HCT116 (cell line): Measurements from ENCODE around the gene SVBP. TPM values are rescaled to one million over a fixed set of nuclear protein-coding genes. Genes with fewer than 3 reads are reported as not detected.

Experiments used
- ATAC-seq: fragments of 200-7000 bp; cut with Tn5 transposase; 2 replicates; pipeline ENCODE4 v1.9.1; 2020; ENCODE audit warnings: mild to moderate bottlenecking, moderate library complexity
- BruUV-seq: library from RNA; stranded (reverse); fragments of 400-500 nt; replicated peaks from 2 replicates; lab custom pipeline; 2021; lab: Mats Ljungman, UMichigan
- CTCF ChIA-PET: fragments of 300-600 bp; sonication (Branson Sonifier 250); formaldehyde crosslinking; loops from one replicate; lab custom pipeline; 2021; ENCODE audit warnings: antibody characterized with exemption; lab: Charles Lee
- POLR2A ChIA-PET: fragments of 300-600, 350-600 bp; sonication (Branson Sonifier 250); formaldehyde crosslinking; loops from one replicate; lab custom pipeline; 2021; ENCODE audit warnings: antibody characterized with exemption; lab: Charles Lee
- RAD21 ChIA-PET, 2 experiments: fragments of 300-600 bp; sonication (Branson Sonifier 250); formaldehyde crosslinking; loops; one replicate each; lab custom pipeline; 2023; ENCODE audit warnings: low total read pairs in 2 of 2; ENCODE audit not compliant: uncharacterized antibody in 2 of 2, unreplicated experiment in 2 of 2, low non-redundant PET in 1 of 2; lab: Charles Lee
- DNase-seq: peaks from one replicate; pipeline ENCODE4 v3.0.0-alpha.2; 2010; ENCODE audit warnings: low read depth, low spot score
- H2AFZ ChIP-seq: fragments of 200-600 bp; shearing (Covaris generic), sonication (generic); 2 replicates; pipeline ENCODE4 v1.6.1; 2017; ENCODE audit warnings: low read depth, mixed run types, mixed read lengths, antibody characterized with exemption, low read length; ENCODE audit not compliant: poor library complexity, severe bottlenecking
- H3K27ac ChIP-seq: 2 replicates; pipeline ENCODE4 v1.5.1; 2012; ENCODE audit warnings: low read depth, low read length
- H3K27me3 ChIP-seq: fragments of 200-600 bp; sonication (generic); 2 replicates; pipeline ENCODE4 v1.6.1; 2016; ENCODE audit warnings: mixed run types, low read length, mixed read lengths; ENCODE audit not compliant: insufficient read depth
- H3K36me3 ChIP-seq, 2 experiments: fragments of 200-500 bp in 1 of 2; fragments of 200-600 bp in 1 of 2; sonication (Bioruptor generic) in 1 of 2; sonication (generic) in 1 of 2; 2 replicates each; pipeline versions ENCODE4 v1.5.1 to v1.6.1; 2014 to 2016; ENCODE audit warnings: low read length in 2 of 2, inconsistent platforms in 1 of 2, mixed read lengths in 1 of 2, mixed run types in 1 of 2; ENCODE audit not compliant: insufficient read depth in 2 of 2, control insufficient read depth in 1 of 2
- H3K4me1 ChIP-seq, 2 experiments: fragments of 200-600 bp in 1 of 2; sonication (generic) in 1 of 2; 2 replicates each; pipeline versions ENCODE4 v1.5.1 to v1.6.1; 2012 to 2017; ENCODE audit warnings: low read length in 2 of 2, inconsistent platforms in 1 of 2, mild to moderate bottlenecking in 1 of 2, mixed read lengths in 1 of 2, mixed run types in 1 of 2, moderate library complexity in 1 of 2; ENCODE audit not compliant: insufficient read depth in 2 of 2, control insufficient read depth in 1 of 2
- H3K4me2 ChIP-seq: fragments of 200-600 bp; sonication (generic); 2 replicates; pipeline ENCODE4 v1.6.1; 2017; ENCODE audit warnings: mixed run types, low read length, mixed read lengths
- H3K4me3 ChIP-seq, 2 experiments: fragments of 200-600 bp in 1 of 2; sonication (generic) in 1 of 2; replicated peaks in 1 of 2; 2 replicates each; pipeline ENCODE4 v1.5.1; 2011 to 2016; ENCODE audit warnings: low read length in 2 of 2, control low read depth in 1 of 2, low read depth in 1 of 2, mild to moderate bottlenecking in 1 of 2, mixed read lengths in 1 of 2, mixed run types in 1 of 2
- H3K79me2 ChIP-seq: fragments of 200-600 bp; sonication (generic); 2 replicates; pipeline ENCODE4 v1.6.1; 2017; ENCODE audit warnings: mild to moderate bottlenecking, mixed run types, low read length, moderate library complexity, mixed read lengths; ENCODE audit not compliant: insufficient read depth
- H3K9ac ChIP-seq: fragments of 200-600 bp; sonication (generic); 2 replicates; pipeline ENCODE4 v1.6.1; 2016; ENCODE audit warnings: low read length, mixed read lengths
- H3K9me2 ChIP-seq: fragments of 200-600 bp; sonication (generic), shearing (Covaris generic); 2 replicates; pipeline ENCODE4 v1.6.1; 2017; ENCODE audit warnings: mixed run types, mild to moderate bottlenecking, moderate library complexity; ENCODE audit not compliant: insufficient read depth
- H3K9me3 ChIP-seq, 2 experiments: fragments of 200-500 bp in 1 of 2; fragments of 200-600 bp in 1 of 2; sonication (Bioruptor generic) in 1 of 2; sonication (generic) in 1 of 2; 2 replicates each; pipeline ENCODE4 v1.6.1; 2014 to 2017; ENCODE audit warnings: low read length in 2 of 2, mixed read lengths in 2 of 2, inconsistent platforms in 1 of 2, low read depth in 1 of 2, mild to moderate bottlenecking in 1 of 2, mixed run types in 1 of 2, moderate library complexity in 1 of 2; ENCODE audit not compliant: control insufficient read depth in 1 of 2, insufficient read depth in 1 of 2
- H4K20me1 ChIP-seq: fragments of 200-600 bp; sonication (generic), shearing (Covaris generic); 2 replicates; pipeline ENCODE4 v1.6.1; 2017; ENCODE audit warnings: mixed run types, mild to moderate bottlenecking, moderate library complexity; ENCODE audit not compliant: insufficient read depth
- ELF1 ChIP-seq: IDR thresholded peaks from 2 replicates; pipeline ENCODE4 v1.6.1; 2012; ENCODE audit warnings: low read depth, borderline replicate concordance
- SP1 ChIP-seq: IDR thresholded peaks from 2 replicates; pipeline ENCODE4 v1.6.1; 2012; ENCODE audit warnings: low read depth
- YY1 ChIP-seq: IDR thresholded peaks from 2 replicates; pipeline ENCODE4 v1.6.1; 2011; ENCODE audit warnings: low read length, low read depth, moderate library complexity, mild to moderate bottlenecking; ENCODE audit not compliant: insufficient replicate concordance; ENCODE audit errors: extremely low read depth
- ZBTB33 ChIP-seq: IDR thresholded peaks from 2 replicates; pipeline ENCODE4 v1.6.1; 2011; ENCODE audit warnings: mild to moderate bottlenecking, low read length, moderate library complexity; ENCODE audit not compliant: insufficient replicate concordance; ENCODE audit errors: extremely low read depth
- ZFX ChIP-seq: fragments of 450-650 bp; IDR thresholded peaks from 2 replicates; pipeline ENCODE4 v1.6.1; 2017
- intact Hi-C: fragments of 100-400 bp; cut with micrococcal nuclease; formaldehyde crosslinking; loops from 2 replicates; pipeline ENCODE4 v1.10.0; 2022
- total RNA-seq: library from RNA; stranded (reverse); gene quantifications from one replicate; pipeline ENCODE4 v1.2.1, GENCODE V29; 2021; ENCODE audit not compliant: unreplicated experiment
- TF ChIP-seq, protein P1 (sequence below): IDR thresholded peaks from 2 replicates; pipeline ENCODE4 v1.6.1; 2012; ENCODE audit warnings: low read depth

The SVBP gene
- total RNA-seq, 1 experiment from 2014 or later: 14.4 TPM

- H3K36me3 ChIP-seq: no peaks in the 10 kb centered on the region
- intact Hi-C loops: no loop called here
- no peak overlapping the region for H2AFZ ChIP-seq
- no peaks in the 10 kb centered on the region for H4K20me1 ChIP-seq
- DNase-seq: no peak
- no peak for ATAC-seq
- H3K9ac ChIP-seq: no peak overlapping the region
- no peaks in the 10 kb centered on the region for H3K79me2 ChIP-seq
- BruUV-seq: no TSS peak
- no peaks in the 10 kb centered on the region for H3K9me3 ChIP-seq
- H3K4me1 ChIP-seq: no peaks in the 10 kb centered on the region
- ChIA-PET POLR2A (no interaction called here), CTCF (interaction anchor here (1.3 kb wide), 1 partner anchor 9 kb away, joined by 7 read pairs; the partner anchor contains the start of gene ZNF691), RAD21 (no interaction called here)
- no peaks in the 10 kb centered on the region for H3K27me3 ChIP-seq
- H3K4me2 ChIP-seq: no peak overlapping the region
- H3K4me3 ChIP-seq: no peak overlapping the region
- TF ChIP-seq ZFX: no peak
- TF ChIP-seq, protein P1, sequence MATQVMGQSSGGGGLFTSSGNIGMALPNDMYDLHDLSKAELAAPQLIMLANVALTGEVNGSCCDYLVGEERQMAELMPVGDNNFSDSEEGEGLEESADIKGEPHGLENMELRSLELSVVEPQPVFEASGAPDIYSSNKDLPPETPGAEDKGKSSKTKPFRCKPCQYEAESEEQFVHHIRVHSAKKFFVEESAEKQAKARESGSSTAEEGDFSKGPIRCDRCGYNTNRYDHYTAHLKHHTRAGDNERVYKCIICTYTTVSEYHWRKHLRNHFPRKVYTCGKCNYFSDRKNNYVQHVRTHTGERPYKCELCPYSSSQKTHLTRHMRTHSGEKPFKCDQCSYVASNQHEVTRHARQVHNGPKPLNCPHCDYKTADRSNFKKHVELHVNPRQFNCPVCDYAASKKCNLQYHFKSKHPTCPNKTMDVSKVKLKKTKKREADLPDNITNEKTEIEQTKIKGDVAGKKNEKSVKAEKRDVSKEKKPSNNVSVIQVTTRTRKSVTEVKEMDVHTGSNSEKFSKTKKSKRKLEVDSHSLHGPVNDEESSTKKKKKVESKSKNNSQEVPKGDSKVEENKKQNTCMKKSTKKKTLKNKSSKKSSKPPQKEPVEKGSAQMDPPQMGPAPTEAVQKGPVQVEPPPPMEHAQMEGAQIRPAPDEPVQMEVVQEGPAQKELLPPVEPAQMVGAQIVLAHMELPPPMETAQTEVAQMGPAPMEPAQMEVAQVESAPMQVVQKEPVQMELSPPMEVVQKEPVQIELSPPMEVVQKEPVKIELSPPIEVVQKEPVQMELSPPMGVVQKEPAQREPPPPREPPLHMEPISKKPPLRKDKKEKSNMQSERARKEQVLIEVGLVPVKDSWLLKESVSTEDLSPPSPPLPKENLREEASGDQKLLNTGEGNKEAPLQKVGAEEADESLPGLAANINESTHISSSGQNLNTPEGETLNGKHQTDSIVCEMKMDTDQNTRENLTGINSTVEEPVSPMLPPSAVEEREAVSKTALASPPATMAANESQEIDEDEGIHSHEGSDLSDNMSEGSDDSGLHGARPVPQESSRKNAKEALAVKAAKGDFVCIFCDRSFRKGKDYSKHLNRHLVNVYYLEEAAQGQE: no peak
- TF ChIP-seq SP1: no peak
- no peak for TF ChIP-seq YY1
- no peak for TF ChIP-seq ELF1
- TF ChIP-seq ZBTB33: no peak
- no peaks in the 10 kb centered on the region for H3K9me2 ChIP-seq
- H3K27ac ChIP-seq: no peak overlapping the region
Observed at GRCh38 chr1:42837709-42838108, 20.5 kb upstream of the SVBP start.
